Measurements from ENCODE around the gene HEPHL1. TPM values are rescaled to one million over a fixed set of nuclear protein-coding genes. Genes with fewer than 3 reads are reported as not detected.

The HEPHL1 gene
- total RNA-seq, 1 donor: 4.3 TPM

DNA sequence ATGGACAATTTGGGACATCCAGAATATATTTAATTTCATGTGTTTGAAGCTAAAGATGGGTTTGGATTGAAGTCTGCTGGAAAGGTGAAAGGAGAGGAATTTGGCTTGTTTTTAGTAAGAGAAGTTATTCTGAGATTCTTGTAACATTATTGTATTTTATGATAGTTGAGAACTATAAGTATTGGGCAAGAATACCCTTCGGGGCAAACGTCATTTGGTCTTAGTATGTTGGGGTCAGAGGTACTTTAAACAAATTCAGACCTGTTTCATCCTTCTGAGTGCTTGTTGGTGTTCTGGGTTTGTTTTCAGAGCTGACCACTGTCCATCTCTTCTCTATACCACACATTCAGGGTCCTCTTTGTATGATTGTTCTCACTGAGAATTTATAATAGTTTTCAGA lies 127.0 kb downstream of the HEPHL1 start:
- peak; percentile 62 for DNase-seq (ENCODE audit: low read depth)
- no peak overlapping the region for H3K4me3 ChIP-seq (ENCODE audit: low read depth, low read length)
- TF ChIP-seq, protein P1, sequence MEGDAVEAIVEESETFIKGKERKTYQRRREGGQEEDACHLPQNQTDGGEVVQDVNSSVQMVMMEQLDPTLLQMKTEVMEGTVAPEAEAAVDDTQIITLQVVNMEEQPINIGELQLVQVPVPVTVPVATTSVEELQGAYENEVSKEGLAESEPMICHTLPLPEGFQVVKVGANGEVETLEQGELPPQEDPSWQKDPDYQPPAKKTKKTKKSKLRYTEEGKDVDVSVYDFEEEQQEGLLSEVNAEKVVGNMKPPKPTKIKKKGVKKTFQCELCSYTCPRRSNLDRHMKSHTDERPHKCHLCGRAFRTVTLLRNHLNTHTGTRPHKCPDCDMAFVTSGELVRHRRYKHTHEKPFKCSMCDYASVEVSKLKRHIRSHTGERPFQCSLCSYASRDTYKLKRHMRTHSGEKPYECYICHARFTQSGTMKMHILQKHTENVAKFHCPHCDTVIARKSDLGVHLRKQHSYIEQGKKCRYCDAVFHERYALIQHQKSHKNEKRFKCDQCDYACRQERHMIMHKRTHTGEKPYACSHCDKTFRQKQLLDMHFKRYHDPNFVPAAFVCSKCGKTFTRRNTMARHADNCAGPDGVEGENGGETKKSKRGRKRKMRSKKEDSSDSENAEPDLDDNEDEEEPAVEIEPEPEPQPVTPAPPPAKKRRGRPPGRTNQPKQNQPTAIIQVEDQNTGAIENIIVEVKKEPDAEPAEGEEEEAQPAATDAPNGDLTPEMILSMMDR (IDR thresholded peaks at IDR 0.05; ENCODE audit: insufficient read depth, low read depth, low read length): no peak

DNA sequence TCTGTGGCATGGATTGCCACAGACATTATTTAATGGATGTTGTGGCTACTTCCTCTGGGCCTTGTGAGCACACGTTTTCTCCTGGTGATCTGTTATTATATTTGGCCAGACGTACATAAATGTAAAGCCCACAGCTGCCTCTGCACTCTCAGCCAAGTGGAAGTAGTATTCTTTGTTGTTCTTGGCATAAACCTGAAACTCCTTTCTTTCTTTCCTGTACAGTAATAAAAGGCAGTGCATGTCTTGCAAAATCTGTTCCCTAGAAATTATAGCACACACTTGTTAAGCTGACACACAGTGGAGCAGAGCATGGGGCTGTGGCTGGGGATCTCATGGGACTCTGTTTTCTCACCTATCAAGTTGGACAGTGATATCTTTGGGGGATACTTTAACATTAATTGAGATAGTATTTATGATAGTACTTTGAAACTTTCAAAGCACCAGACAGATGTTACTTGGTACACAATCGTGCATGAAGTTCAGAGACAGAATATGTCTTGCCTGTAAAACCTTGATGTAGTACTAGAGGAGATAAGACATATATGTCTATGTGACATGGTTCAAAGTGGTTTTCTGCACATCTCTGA lies 128.4 kb downstream of the HEPHL1 start:
- TF ChIP-seq, protein P1 (IDR thresholded peaks at IDR 0.05; ENCODE audit: insufficient read depth, low read depth, low read length): no peak
- no peak overlapping the region for H3K4me3 ChIP-seq (ENCODE audit: low read depth, low read length)
- DNase-seq (ENCODE audit: low read depth): peak; percentile 78

DNA sequence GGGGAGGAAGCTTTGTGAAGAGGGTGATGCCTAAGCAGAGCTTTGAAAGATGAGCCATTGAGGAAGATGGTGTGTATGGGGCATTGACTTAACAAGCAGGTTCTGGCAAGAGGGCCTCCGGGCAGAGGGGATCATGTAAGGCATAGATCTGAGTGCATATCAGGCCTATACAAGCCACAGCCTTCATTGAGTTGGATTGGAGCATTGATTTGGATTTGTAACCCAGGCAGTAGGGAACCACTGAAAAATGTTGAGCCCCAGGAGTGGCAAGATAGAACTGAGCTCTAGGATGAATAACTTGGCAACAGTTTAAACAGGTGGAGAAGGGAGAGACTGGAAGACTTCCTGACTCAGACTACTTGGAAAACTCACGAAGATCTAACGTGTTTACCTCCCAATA lies 128.9 kb downstream of the HEPHL1 start:
- DNase-seq (ENCODE audit: low read depth): no peak
- TF ChIP-seq, protein P1 (IDR thresholded peaks at IDR 0.05; ENCODE audit: insufficient read depth, low read depth, low read length): no peak
- no peak overlapping the region for H3K4me3 ChIP-seq (ENCODE audit: low read depth, low read length)

DNA sequence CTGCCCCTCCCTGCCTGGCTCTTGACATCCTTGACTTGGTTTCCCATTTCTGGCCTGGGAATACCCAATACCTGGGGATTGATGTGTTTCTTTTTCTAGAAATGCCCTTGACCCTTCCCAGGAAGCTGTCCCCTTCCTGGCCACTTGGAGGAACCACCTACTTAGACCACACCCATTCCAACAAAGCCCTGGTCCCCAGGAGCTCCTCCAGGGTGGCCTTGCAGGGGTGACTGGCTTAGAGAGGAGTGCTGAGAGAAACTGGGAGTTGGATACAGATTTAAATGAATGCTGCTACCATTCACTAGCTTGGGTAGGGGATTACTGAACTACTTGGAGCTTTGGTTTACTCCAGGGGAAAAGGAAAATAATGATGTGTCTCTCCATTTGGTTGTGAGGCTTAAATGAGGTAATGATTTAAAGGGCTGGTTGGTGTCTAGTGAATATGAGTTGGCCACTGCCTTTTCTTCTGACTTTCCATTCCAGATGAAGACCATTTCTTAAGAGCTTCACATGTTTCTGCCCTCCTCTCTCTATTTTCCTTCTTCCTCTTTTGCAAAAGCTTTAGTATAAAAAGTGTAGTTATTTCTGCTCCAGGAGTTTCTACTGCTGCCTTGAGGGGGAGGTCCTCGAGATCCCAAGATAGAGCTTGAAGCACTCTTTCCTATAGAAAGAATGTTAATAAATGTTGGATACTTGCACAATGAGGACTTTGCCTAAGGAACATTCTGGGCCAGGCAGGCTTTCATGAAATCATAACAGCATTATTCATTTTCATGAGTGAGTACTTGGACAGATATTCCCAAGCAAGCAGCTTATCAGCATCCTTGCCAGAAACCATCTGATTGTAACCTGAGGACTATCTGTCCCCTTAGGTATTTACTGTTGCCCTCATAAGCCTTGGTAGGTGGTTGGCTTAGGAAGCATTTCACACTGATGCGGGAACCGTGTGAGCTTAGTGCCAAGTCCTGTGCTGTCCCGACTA lies 129.8 kb downstream of the HEPHL1 start:
- TF ChIP-seq, protein P1 (IDR thresholded peaks at IDR 0.05; ENCODE audit: insufficient read depth, low read depth, low read length): no peak
- no peak overlapping the region for H3K4me3 ChIP-seq (ENCODE audit: low read depth, low read length)
- DNase-seq (ENCODE audit: low read depth): peak; percentile 83

DNA sequence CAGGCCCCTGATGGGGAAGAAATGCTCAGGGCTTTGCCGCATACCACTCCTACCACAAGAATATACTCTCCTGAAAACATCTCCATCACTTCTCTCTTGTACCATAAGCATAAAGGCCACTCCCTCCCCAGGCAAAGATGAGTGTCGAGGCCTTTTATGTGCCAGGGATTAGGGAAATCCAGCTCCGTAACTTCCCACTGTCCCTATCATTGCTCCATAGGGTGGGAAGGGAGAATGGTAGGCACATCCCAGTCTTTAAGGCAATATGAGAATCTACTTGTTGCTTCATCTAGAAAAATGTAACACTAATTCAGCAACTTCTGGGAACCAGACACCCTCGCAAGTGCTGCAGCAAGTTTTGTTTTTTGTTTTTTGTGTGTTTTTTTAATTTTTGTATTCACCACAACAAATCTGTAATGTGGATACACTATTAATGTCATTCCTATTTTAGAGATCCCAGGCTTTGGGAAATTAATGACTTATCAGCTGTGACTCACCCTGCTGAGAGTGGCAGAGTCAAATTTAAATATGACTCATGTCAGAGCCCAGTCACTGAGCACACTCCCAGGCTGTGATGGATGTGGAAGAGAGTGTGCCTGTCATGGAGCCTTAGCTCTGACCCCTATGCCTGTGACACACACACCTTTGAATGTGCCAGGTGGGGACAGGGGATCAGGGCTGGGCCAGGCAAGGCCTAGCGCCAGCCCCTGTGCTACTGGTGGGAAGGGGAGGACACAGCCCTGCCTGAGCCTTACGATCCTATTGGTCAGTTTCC lies 130.9 kb downstream of the HEPHL1 start:
- TF ChIP-seq, protein P1 (IDR thresholded peaks at IDR 0.05; ENCODE audit: insufficient read depth, low read depth, low read length): no peak
- H3K4me3 ChIP-seq (ENCODE audit: low read depth, low read length): no peak overlapping the region
- DNase-seq (ENCODE audit: low read depth): peak; percentile 90

DNA sequence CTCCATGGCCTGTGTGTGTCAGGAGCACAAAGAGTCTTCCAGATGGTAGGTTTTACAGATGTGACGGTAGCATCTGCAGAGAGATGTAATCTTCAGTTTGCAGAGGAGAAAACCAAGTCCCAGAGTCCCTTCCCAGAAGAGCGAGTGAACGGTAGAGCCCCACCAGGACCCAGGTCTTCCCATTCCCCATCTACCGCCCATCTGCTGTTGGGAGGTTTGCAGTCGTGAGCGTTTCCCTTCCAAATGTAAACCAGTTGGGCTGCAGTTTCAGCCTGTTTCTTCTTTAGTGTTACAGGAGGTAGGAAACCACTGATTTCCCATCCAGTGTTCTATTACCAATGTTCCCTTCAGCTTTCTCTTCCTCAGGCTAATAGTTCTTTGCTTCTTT lies 131.5 kb downstream of the HEPHL1 start:
- no peak overlapping the region for H3K4me3 ChIP-seq (ENCODE audit: low read depth, low read length)

More for the DNA sequence above, 131.5 kb downstream of the HEPHL1 start:
- no peak for DNase-seq (ENCODE audit: low read depth)
- TF ChIP-seq, protein P1 (IDR thresholded peaks at IDR 0.05; ENCODE audit: insufficient read depth, low read depth, low read length): no peak
